Measurements from ENCODE around the gene SLC13A3.

SLC13A3 gene

DNA sequence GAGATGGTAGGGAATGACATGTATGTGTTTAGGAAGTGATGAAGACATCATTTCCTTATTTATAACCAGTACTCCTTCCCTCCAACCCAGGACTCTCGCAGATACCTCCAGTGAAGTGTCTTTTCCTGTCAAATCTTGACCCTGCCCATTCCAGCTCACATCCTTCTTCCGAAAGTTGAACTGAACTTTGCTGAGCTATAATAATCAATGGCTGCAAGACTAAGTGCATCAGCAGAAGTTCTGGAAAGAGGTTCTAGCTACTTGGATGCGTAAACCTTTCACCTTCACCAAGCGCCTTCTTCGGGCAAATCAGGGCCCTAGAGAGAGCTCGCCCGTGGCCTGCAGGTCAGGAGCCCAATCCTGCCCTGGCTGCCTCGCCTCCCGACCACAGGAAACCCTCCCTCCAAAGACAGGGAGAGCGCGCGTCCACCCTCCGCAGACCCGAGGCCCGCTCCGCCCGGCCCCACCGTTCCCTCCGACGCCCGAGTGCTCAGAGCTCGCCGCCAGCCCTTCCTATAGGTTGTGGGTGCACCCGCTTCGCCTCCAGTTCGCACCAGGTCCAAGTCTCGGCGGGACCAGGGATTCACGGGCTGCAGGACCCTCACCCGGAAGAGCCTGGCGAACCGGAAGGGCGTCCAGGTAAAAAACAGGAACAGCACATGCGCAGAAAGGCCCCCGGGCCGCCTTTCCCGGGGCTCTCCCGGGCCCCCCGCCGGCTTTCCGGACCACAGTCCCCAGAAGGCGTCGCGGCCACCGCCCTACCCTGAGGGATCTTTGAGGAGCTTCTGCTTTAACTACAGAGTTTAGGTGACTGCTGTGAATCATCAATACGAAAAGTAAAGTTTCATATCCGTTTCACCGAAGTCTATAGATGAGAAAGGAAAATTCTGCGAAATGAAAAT, 138.1 kb downstream of the SLC13A3 start, which contains the start of gene ZNF334:
ZNF334 (minus strand) TSS at position 617 of the 902 bp plus-strand sequence. CDS start 1,457 bp downstream, outside the sequence.
- DNase-seq = peak; percentile 86

- DNase-seq = no peak
These were observed 141.7 kb downstream of the SLC13A3 start for GRCh38 chr20:46509523-46509922.

Measured in islet precursor cell (in vitro differentiated cells).